Suprapubic skin (tissue), 4 donors: ENCODE data around the gene YARS1. TPM values are rescaled to one million over a fixed set of nuclear protein-coding genes. Genes with fewer than 3 reads are reported as not detected.
"Not testable (repeated sequence)": the region's sequence is repeated elsewhere in the genome, so short reads cannot be mapped to it uniquely, and the experiment has no call there.

Experiments
- DNase-seq, 2 donors: peaks; one replicate each; pipeline ENCODE4 v3.0.0-alpha.2; 2019; ENCODE audit warnings: low spot score in 2 of 2
- H3K27ac ChIP-seq: fragments of 200-600 bp; sonication (generic); one replicate; pipeline ENCODE4 v1.5.1; 2019
- H3K27me3 ChIP-seq: fragments of 200-600 bp; sonication (generic); one replicate; pipeline ENCODE4 v1.5.1; 2019
- H3K36me3 ChIP-seq: fragments of 200-600 bp; sonication (generic); one replicate; pipeline ENCODE4 v1.5.1; 2019
- H3K4me1 ChIP-seq: fragments of 200-600 bp; sonication (generic); one replicate; pipeline ENCODE4 v1.5.1; 2019
- H3K4me3 ChIP-seq: fragments of 200-600 bp; sonication (generic); one replicate; pipeline ENCODE4 v1.5.1; 2019; ENCODE audit warnings: mild to moderate bottlenecking
- H3K9me3 ChIP-seq: fragments of 200-600 bp; sonication (generic); one replicate; pipeline ENCODE4 v1.5.1; 2019
- EP300 ChIP-seq: sonication (generic); formaldehyde crosslinking; IDR thresholded peaks from one replicate; pipeline ENCODE4 v1.6.1; 2017; ENCODE audit warnings: antibody characterized with exemption
- POLR2A ChIP-seq, 2 donors: fragments of 450-650 bp; IDR thresholded peaks; one replicate each; pipeline ENCODE4 v1.6.1; 2017; ENCODE audit warnings: antibody characterized with exemption in 2 of 2, mild to moderate bottlenecking in 2 of 2, moderate library complexity in 2 of 2
- POLR2AphosphoS5 ChIP-seq, 3 donors: sonication (generic); formaldehyde crosslinking; IDR thresholded peaks; one replicate each; pipeline ENCODE4 v1.6.1; 2017; ENCODE audit warnings: antibody characterized with exemption in 3 of 3
- WGBS: methylation state at CpG from one replicate; pipeline ENCODE4 v1.1.5; 2018; 5-methylcytosine and 5-hydroxymethylcytosine counted together
- total RNA-seq, 4 donors: library from RNA; depleted of rRNA; stranded (reverse); fragments of >200 nt; gene quantifications; one replicate each; pipeline ENCODE4 v1.1.0, GENCODE V29; 2016
- TF ChIP-seq, protein P1 (sequence below), 2 donors: fragments of 200-600 bp in 1 of 2; fragments of 450-650 bp in 1 of 2; sonication (generic) in 1 of 2; IDR thresholded peaks; one replicate each; pipeline ENCODE4 v1.5.1; 2016 to 2019; ENCODE audit warnings: antibody characterized with exemption in 2 of 2, mild to moderate bottlenecking in 1 of 2, moderate library complexity in 1 of 2

The YARS1 gene
- total RNA-seq, 4 donors from 2014 or later, result 47.1 to 68.1 (median 50.7) TPM

DNA sequence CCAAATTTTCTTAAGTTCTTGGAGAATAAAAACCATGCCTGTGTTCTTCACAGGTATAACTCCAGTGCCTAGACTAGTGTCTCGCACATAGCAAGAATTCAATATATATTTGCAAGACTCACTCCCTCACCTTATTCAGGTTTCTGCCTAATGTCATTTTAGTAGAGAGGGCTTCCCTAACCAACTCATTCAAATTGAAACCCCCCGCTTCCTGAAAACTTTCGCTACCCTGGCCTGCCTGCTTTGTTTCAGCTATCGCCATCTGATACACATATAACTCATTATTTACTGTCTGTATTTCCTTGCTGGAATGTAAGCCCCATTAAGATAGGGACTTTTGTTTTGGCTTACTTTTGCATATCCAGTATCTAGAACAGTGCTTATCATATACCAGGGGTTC is 8.6 kb downstream of the YARS1 start:
- 95% methylated on average over 4 of the region's 4 CpGs for WGBS
- TF ChIP-seq EP300, result no peak
- TF ChIP-seq, protein P1, sequence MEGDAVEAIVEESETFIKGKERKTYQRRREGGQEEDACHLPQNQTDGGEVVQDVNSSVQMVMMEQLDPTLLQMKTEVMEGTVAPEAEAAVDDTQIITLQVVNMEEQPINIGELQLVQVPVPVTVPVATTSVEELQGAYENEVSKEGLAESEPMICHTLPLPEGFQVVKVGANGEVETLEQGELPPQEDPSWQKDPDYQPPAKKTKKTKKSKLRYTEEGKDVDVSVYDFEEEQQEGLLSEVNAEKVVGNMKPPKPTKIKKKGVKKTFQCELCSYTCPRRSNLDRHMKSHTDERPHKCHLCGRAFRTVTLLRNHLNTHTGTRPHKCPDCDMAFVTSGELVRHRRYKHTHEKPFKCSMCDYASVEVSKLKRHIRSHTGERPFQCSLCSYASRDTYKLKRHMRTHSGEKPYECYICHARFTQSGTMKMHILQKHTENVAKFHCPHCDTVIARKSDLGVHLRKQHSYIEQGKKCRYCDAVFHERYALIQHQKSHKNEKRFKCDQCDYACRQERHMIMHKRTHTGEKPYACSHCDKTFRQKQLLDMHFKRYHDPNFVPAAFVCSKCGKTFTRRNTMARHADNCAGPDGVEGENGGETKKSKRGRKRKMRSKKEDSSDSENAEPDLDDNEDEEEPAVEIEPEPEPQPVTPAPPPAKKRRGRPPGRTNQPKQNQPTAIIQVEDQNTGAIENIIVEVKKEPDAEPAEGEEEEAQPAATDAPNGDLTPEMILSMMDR (IDR thresholded peaks at IDR 0.05), result no peak
- no peak for TF ChIP-seq POLR2AphosphoS5 (IDR thresholded peaks at IDR 0.05)
- no peak for TF ChIP-seq POLR2A (IDR thresholded peaks at IDR 0.05)
- Histone ChIP-seq H3K36me3 (peaks cover 61% of the 10 kb centered on the region), H3K4me3 (no peak overlapping the region), H3K27ac (no peak overlapping the region), H3K9me3 (no peaks in the 10 kb centered on the region), H3K4me1 (no peaks in the 10 kb centered on the region), H3K27me3 (no peaks in the 10 kb centered on the region)
- no peak for DNase-seq

DNA sequence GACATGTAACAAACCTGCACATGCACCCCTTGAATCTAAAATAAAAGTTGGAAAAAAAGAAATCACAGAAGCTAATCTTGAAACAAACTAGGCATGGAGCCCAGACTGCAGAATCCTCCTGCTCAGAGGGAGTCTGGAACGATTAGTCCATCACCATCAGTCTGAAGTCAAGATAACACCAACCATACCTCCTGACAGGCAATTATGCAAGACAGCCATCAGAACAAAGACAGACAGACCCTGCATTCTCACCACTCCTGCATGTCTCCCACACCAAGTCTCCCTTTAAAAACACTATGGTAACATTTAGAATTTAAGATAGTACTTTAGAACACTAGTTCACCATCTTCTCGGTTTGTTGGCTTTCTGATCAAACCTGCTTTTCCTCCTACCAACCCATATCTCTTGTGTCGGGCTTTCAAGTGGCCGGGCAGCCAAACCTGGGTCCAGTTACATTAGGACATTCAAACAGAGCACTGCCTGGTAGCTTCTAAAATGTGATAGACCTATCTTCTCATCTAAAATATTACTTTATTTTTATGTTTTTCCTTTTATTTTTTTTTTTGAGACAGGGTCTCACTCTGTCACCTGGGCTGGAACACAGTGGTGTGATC is 10.1 kb downstream of the YARS1 start:
- no peaks in the 10 kb centered on the region for H3K9me3 ChIP-seq
- no peak for TF ChIP-seq POLR2A (IDR thresholded peaks at IDR 0.05)
- TF ChIP-seq, protein P1 (IDR thresholded peaks at IDR 0.05), result no peak
- no peak for TF ChIP-seq EP300
- TF ChIP-seq POLR2AphosphoS5 (IDR thresholded peaks at IDR 0.05), result no peak
- no peaks in the 10 kb centered on the region for H3K4me1 ChIP-seq
- H3K27me3 ChIP-seq, result no peaks in the 10 kb centered on the region
- H3K4me3 ChIP-seq, result no peak overlapping the region
- H3K27ac ChIP-seq, result no peak overlapping the region
- peaks cover 68% of the 10 kb centered on the region for H3K36me3 ChIP-seq
- 80% methylated on average over 4 of the region's 4 CpGs for WGBS
- DNase-seq, result no peak

DNA sequence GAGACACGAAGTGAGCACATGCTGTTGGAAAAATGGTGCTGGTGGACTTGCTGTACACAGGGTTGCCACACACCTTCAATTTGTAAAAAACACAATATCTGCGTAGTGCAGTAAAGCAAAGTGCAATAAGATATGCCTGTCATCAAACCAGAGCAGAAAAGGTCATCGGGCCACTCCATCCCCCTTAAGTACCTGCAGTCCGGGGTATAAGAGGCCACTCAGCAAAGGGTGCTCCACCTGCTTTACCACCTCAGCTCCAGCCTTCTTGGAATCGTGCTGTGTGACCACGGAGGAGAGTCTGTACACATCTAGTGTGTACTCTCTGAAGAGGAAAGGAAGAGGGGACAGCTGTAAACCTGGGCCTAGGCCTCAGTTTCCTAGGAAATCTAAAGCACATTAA is 10.9 kb downstream of the YARS1 start:
- no peak for TF ChIP-seq POLR2A (IDR thresholded peaks at IDR 0.05)
- TF ChIP-seq, protein P1 (IDR thresholded peaks at IDR 0.05), result no peak
- no peak for TF ChIP-seq POLR2AphosphoS5 (IDR thresholded peaks at IDR 0.05)
- no peak for TF ChIP-seq EP300
- no peaks in the 10 kb centered on the region for H3K4me1 ChIP-seq
- H3K4me3 ChIP-seq, result no peak overlapping the region
- no peaks in the 10 kb centered on the region for H3K27me3 ChIP-seq
- 92% methylated on average over 6 of the region's 6 CpGs for WGBS
- no peak for DNase-seq
- no peaks in the 10 kb centered on the region for H3K9me3 ChIP-seq
- peaks cover 72% of the 10 kb centered on the region for H3K36me3 ChIP-seq
- no peak overlapping the region for H3K27ac ChIP-seq

DNA sequence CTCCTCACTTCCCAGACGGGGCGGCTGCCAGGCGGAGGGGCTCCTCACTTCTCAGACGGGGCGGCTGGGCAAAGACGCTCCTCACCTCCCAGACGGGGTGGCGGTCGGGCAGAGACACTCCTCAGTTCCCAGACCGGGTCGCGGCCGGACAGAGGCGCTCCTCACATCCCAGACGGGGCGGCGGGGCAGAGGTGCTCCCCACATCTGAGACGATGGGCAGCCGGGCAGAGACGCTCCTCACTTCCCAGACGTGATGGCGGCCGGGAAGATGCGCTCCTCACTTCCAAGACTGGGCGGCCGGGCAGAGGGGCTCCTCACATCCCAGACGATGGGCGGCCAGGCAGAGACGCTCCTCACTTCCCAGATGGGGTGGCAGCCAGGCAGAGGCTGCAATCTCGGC is 12.7 kb downstream of the YARS1 start:
- not testable (repeated sequence) for H3K27ac ChIP-seq, H3K9me3 ChIP-seq, H3K4me3 ChIP-seq, H3K27me3 ChIP-seq, DNase-seq, H3K4me1 ChIP-seq
- H3K36me3 ChIP-seq, result peaks cover 63% of the 10 kb centered on the region
- no CpG with 5 or more reads among the region's 30 CpGs for WGBS

DNA sequence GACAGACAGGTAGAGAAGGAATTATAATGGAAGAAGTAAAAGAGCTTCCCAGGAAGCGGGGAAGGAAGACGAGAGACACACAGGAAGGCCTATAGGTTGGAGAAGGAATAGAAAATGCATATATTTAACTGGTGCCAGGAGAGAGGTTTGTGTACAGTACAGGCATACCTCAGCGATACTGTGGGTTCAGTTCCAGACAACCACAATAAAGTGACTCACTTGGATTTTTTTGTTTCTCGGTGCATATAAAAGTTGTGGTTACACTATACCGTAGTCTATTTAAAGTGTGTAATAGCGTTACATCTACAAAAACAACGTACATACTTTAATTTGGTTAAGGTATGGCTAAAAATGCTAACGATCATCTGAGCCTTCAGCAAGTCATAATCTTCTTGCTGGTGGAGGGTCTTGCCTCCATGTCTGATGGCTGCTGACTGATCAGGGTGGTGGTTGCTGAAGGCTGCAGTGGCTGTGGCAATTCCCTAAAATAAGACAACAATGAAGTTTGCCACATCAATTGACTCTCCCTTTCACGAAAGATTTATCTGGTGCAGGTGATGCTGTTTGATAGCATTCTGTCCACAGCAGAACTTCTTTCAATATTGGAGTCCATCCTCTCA is 16.0 kb downstream of the YARS1 start:
- 78% methylated on average over 9 of the region's 9 CpGs for WGBS
- DNase-seq, result no peak
- H3K4me3 ChIP-seq, result no peak overlapping the region
- TF ChIP-seq POLR2A (IDR thresholded peaks at IDR 0.05), result no peak
- TF ChIP-seq POLR2AphosphoS5 (IDR thresholded peaks at IDR 0.05), result no peak
- no peak for TF ChIP-seq EP300
- TF ChIP-seq, protein P1 (IDR thresholded peaks at IDR 0.05), result no peak
- H3K27ac ChIP-seq, result no peak overlapping the region
- no peaks in the 10 kb centered on the region for H3K9me3 ChIP-seq
- no peaks in the 10 kb centered on the region for H3K27me3 ChIP-seq
- H3K36me3 ChIP-seq, result peaks cover 60% of the 10 kb centered on the region
- no peaks in the 10 kb centered on the region for H3K4me1 ChIP-seq
